GM12892 (cell line): ENCODE measurements around the gene LRCH1.
A peak's percentile ranks its signal among the peaks of the same experiment; 100 is the strongest.

Experiments
- DNase-seq: peaks from one replicate; pipeline ENCODE4 v3.0.0; 2011; ENCODE audit not compliant: insufficient read length
- FAIRE-seq: peaks from 2 replicates; lab custom pipeline; 2011; peaks lifted over from hg19 to GRCh38; lab: Jason Lieb, UNC
- POLR2A ChIP-seq: IDR thresholded peaks from 2 replicates; pipeline ENCODE4 v1.6.1; 2011; ENCODE audit warnings: low read depth, low read length, control low read depth
- POLR2AphosphoS5 ChIP-seq: IDR thresholded peaks from 2 replicates; pipeline ENCODE4 v1.6.1; 2011; ENCODE audit warnings: low read depth, low read length, control low read depth
- TAF1 ChIP-seq: IDR thresholded peaks from 2 replicates; pipeline ENCODE4 v1.6.1; 2011; ENCODE audit warnings: low read depth, mild to moderate bottlenecking, control low read depth, low read length, borderline replicate concordance

Gene LRCH1

DNA sequence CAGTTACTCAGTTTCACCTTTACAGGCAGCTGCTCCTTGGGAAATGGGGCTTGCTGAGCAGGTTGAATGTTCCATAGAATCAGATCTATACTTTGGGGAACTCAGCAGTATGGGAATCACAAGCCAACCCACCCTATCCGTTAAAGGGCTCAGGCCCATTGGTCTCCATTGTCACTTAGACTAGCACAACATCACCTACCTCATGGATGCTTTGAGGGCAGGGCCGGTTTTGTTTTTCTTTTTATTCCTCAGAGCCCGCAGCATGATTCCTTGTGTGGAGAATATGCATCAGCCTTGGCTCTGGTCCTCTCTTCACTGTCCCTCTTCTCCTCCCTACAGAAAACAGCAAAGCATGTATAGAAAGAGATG is 48.0 kb downstream of the LRCH1 start:
- FAIRE-seq (peak; percentile 65), DNase-seq (no peak)
- TF ChIP-seq TAF1, result no peak
- no peak for TF ChIP-seq POLR2A
- no peak for TF ChIP-seq POLR2AphosphoS5

DNA sequence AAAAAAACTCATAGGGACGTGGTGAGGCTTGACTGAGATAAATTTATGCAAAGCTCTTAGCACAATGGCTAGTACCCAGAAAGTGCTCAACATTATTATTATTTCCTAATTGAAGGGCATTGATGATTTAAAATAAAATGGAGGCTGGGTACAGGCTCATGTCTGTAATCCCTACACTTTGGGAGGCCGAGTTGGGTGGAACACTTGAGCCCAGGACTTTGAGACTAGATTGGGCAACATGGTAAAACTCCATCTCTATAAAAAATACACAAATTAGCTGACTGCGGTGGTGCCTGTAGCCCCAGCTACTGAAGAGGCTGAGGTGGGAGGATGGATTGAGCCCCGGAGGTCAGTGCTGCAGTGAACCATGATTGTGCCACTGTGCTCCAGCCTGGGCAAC is 49.6 kb downstream of the LRCH1 start:
- FAIRE-seq (no peak), DNase-seq (no peak)
- TF ChIP-seq TAF1 (no peak), POLR2AphosphoS5 (no peak), POLR2A (no peak)

- TF ChIP-seq POLR2A (no peak), TAF1 (no peak), POLR2AphosphoS5 (no peak)
- DNase-seq (no peak), FAIRE-seq (peak; percentile 84)
Observed at GRCh38 chr13:46603165-46603603, 50.2 kb downstream of the LRCH1 start.

GRCh38 chr13:46604226-46604990 is 51.4 kb downstream of the LRCH1 start:
- TF ChIP-seq TAF1 (no peak), POLR2AphosphoS5 (no peak)
- no peak for FAIRE-seq
- DNase-seq, result no peak

DNA sequence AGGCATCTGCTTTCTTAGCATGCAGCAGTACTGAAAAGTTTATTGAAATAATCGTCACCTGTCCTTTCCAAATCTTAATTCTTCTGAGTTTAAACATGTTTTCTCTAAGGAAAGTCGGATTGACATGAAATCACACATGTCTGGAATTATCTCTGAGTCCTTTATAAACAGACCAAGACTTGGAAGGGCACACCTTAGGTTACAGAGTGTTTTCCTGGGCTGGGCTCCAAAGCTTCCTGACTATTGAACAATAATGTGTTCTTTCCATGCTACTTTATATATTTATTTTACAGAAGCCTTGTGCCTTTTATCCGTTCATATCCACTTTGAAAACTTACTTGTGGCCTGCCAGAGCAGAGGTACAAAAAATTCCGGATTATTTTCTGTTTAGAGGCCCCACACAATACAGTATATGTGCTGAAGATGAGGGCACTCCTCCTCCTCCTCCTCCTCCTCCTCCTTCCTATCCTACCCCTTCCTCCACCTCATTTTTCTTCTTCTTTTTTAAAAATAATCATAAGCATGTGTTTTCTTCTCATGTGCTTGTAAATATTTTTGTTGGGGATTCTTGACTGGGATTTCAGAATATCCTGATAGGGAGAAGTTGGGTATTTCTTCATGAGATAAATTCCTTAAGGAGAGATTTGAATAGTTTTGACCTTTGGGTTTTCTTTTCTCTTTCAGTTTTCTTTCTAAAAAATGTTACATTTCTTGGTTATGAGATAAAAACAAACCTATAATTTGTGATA is 52.3 kb downstream of the LRCH1 start:
- FAIRE-seq (no peak), DNase-seq (no peak)
- no peak for TF ChIP-seq POLR2AphosphoS5
- no peak for TF ChIP-seq TAF1
- TF ChIP-seq POLR2A, result no peak

GRCh38 chr13:46605825-46606554 is 53.0 kb downstream of the LRCH1 start:
- TF ChIP-seq POLR2AphosphoS5 (no peak), TAF1 (no peak), POLR2A (no peak)
- peak; percentile 96 for FAIRE-seq
- no peak for DNase-seq

- no peak for TF ChIP-seq POLR2A
- TF ChIP-seq POLR2AphosphoS5, result no peak
- TF ChIP-seq TAF1, result no peak
- peak; percentile 81 for FAIRE-seq
- no peak for DNase-seq
Observed at GRCh38 chr13:46606970-46607369, 54.0 kb downstream of the LRCH1 start.

DNA sequence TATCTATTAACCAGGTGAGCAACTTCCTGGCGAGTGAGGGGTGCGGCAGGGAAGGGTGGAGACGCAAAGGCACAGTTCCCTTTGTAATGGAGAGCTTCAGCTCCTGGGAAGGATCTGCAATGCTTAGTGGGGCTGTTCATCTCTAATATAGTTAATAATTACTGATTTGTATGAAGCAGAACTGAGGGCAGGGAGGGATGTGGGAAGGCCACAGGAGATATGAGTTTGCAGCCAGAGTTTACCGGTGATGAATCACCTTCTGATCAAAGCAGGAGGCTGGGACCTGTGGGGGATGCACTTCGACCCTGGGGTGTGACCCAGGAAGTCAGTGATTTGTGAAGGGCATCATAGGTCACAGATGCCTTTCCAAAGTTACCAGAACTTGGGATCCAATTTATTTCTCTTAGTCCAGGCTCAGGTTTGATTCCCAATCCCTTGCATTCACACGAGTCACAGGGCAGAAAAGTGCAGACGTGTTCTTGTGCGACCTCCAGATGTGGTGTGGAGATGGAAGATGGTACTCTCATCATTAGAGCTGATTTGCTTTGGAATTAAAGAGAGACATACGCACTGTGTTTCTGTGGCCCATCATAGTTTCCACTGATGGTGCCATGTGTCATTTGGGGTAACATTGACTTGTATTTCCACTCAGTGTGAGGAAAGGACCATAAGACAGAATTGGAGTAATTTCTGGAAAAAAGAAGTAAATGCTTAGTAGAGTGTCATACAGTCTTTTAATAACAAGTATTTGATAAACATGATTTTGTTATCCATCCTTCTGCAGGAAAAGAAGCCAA is 55.0 kb downstream of the LRCH1 start:
- FAIRE-seq (peak; percentile 61), DNase-seq (no peak)
- TF ChIP-seq POLR2A (no peak), TAF1 (no peak), POLR2AphosphoS5 (no peak)

GRCh38 chr13:46609052-46609451 is 56.1 kb downstream of the LRCH1 start:
- no peak for DNase-seq
- FAIRE-seq, result peak; percentile 54
- TF ChIP-seq TAF1 (no peak), POLR2AphosphoS5 (no peak), POLR2A (no peak)

DNA sequence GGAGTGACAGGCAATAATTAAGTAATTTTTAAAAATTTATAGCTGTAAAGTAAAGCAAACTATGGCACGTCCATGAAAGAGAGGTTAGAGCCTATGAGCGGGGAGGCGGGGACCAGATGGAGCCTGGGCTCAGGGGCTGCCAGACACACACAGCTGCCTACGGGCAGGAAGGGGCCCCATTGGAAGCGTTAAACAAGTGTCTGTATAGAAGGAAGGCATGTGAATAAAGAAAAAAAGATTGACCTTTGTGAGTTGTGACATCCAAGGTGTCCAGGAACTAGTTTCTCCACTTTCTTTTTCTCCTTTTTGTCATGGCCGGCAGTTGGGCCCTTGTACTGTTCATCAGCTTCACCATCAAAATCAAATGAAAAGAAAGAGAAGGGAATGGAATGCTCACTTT is 56.8 kb downstream of the LRCH1 start:
- DNase-seq (no peak), FAIRE-seq (no peak)

GRCh38 chr13:46612267-46612666 is 59.3 kb downstream of the LRCH1 start:
- no peak for DNase-seq
- no peak for FAIRE-seq
- no peak for TF ChIP-seq POLR2A
- TF ChIP-seq TAF1, result no peak
- TF ChIP-seq POLR2AphosphoS5, result no peak

More for the DNA sequence above, 56.8 kb downstream of the LRCH1 start:
- TF ChIP-seq POLR2AphosphoS5 (no peak), POLR2A (no peak), TAF1 (no peak)
